AG04449 (cell line): Measurements from ENCODE around the gene ASL.
"Not testable (repeated sequence)": the region's sequence is repeated elsewhere in the genome, so short reads cannot be mapped to it uniquely, and the experiment has no call there.

ENCODE experiments used
- CTCF ChIA-PET: fragments of 350-600 bp; formaldehyde crosslinking; extraction: SDS; loops from one replicate; lab custom pipeline; 2021; ENCODE audit warnings: antibody characterized with exemption; lab: Yijun Ruan, JAX
- POLR2A ChIA-PET: fragments of 400-600, 350-600 bp; formaldehyde crosslinking; extraction: SDS; loops from one replicate; lab custom pipeline; 2020; ENCODE audit warnings: antibody characterized with exemption, inconsistent platforms; lab: Yijun Ruan, JAX
- DNase-seq: peaks from one replicate; pipeline ENCODE4 v3.0.0-alpha.2; 2010; ENCODE audit warnings: low read depth, low spot score
- H3K4me3 ChIP-seq: 2 replicates; pipeline ENCODE4 v1.5.1; 2011; ENCODE audit warnings: low read depth, mild to moderate bottlenecking, control low read depth, low read length
- TF ChIP-seq, protein P1 (sequence below): IDR thresholded peaks from one replicate; pipeline ENCODE4 v1.5.1; 2011; ENCODE audit warnings: mild to moderate bottlenecking, moderate library complexity, low read length, control low read depth, inconsistent platforms; ENCODE audit not compliant: insufficient read depth; ENCODE audit errors: missing control alignments

ASL gene

DNA sequence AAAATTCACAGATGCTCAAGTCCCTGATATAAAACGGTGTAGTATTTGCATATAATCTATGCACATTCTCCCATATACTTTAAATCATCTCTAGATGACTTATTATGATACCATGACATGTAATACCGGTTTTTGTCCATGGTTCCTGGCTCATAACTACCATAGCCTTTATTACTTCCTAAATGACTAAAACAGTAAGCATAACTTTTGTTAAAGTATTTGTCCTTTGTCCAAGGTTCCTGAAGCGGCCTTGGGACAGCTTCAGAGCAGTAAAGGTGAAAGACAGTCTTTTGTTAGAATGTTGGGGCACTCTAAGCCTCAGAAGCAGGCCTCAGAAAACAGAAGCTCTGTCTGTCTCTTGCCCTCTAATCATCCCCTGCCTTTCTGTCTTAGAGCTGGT is 43.0 kb downstream of the ASL start:
- TF ChIP-seq, protein P1, sequence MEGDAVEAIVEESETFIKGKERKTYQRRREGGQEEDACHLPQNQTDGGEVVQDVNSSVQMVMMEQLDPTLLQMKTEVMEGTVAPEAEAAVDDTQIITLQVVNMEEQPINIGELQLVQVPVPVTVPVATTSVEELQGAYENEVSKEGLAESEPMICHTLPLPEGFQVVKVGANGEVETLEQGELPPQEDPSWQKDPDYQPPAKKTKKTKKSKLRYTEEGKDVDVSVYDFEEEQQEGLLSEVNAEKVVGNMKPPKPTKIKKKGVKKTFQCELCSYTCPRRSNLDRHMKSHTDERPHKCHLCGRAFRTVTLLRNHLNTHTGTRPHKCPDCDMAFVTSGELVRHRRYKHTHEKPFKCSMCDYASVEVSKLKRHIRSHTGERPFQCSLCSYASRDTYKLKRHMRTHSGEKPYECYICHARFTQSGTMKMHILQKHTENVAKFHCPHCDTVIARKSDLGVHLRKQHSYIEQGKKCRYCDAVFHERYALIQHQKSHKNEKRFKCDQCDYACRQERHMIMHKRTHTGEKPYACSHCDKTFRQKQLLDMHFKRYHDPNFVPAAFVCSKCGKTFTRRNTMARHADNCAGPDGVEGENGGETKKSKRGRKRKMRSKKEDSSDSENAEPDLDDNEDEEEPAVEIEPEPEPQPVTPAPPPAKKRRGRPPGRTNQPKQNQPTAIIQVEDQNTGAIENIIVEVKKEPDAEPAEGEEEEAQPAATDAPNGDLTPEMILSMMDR, result no peak
- ChIA-PET POLR2A (no interaction called here), CTCF (interaction anchor here (1.0 kb wide), 1 partner anchor 22 kb away, joined by 3 read pairs; no protein-coding TSS in a partner anchor)
- no peak overlapping the region for H3K4me3 ChIP-seq
- DNase-seq, result no peak

GRCh38 chr7:66119245-66119850 is 43.7 kb downstream of the ASL start:
- TF ChIP-seq, protein P1, result no peak
- ChIA-PET POLR2A (no interaction called here), CTCF (interaction anchor here (1.0 kb wide), 1 partner anchor 22 kb away, joined by 3 read pairs; no protein-coding TSS in a partner anchor)
- no peak for DNase-seq
- H3K4me3 ChIP-seq, result no peak overlapping the region

DNA sequence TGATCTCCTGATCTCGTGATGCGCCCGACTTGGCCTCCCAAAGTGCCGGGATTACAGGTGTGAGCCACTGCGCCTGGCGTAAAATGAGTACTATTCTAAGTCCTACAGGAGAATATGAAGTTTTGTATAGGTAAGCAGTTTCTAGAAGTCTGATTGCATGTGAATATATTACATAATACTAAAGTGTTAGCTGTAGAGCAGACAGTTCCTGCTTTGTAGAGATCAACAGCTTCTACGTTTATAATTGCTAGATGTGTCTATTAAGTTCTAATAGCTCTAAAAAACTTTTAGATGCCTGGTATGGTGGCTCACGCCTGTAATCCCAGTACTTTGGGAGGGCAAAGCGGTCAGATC is 47.5 kb downstream of the ASL start:
- POLR2A ChIA-PET, result no interaction called here
- TF ChIP-seq, protein P1, result no peak
- no peak for DNase-seq
- CTCF ChIA-PET, result interaction anchor here (1.1 kb wide), 1 partner anchor 383 kb away, joined by 3 read pairs; no protein-coding TSS in a partner anchor
- no peak overlapping the region for H3K4me3 ChIP-seq

GRCh38 chr7:66124569-66124861 is 48.9 kb downstream of the ASL start:
- CTCF ChIA-PET, result interaction anchor here (0.9 to 1.2 kb wide), 2 partner anchors 8 to 94 kb away, joined by 3 to 6 read pairs; no protein-coding TSS in a partner anchor
- DNase-seq, POLR2A ChIA-PET, H3K4me3 ChIP-seq: not testable (repeated sequence)

- DNase-seq, result no peak
- H3K4me3 ChIP-seq, result no peak overlapping the region
- CTCF ChIA-PET, result interaction anchor here (0.9 to 1.2 kb wide), 2 partner anchors 9 to 95 kb away, joined by 3 to 6 read pairs; no protein-coding TSS in a partner anchor
- POLR2A ChIA-PET, result no interaction called here
- TF ChIP-seq, protein P1, result no peak
Measured at GRCh38 chr7:66125052-66125694, 49.6 kb downstream of the ASL start.

DNA sequence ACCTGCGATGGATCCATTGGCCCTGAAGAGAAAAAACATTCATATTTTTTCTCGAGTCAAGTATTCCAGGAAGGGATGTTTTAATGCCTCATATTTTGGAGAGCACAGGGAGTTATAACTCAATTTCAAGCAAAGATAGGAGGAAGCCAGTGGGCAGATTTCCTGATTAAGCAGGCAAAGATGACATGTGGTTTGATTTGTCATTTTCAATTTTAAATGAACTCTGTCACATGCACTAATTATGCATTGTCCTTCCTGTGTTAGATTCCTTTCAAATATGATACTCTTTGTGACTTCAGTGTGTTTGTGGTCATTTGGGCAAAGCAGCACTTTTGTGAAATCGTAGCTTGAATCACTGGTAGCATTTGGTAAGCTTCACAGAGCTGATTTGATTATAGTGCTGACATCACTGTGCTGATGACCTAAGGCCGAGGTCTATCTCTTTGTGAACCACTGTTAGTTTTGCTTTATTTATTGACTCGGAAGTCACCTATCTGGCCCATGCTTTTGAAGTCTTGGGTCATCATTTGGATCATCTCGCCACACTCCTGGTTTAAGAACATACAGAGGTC is 50.2 kb downstream of the ASL start:
- DNase-seq, POLR2A ChIA-PET, H3K4me3 ChIP-seq: not testable (repeated sequence)
- CTCF ChIA-PET, result interaction anchor here (1.2 to 1.8 kb wide), 3 partner anchors 11 to 96 kb away, joined by 5 to 7 read pairs (median 6); partner anchors contain the start of gene CRCP

- H3K4me3 ChIP-seq, DNase-seq, POLR2A ChIA-PET: not testable (repeated sequence)
- CTCF ChIA-PET, result interaction anchor here (1.8 kb wide), 2 partner anchors 12 to 14 kb away, joined by 5 to 7 read pairs; partner anchors contain the start of gene CRCP
Measured at GRCh38 chr7:66127172-66127571, 51.6 kb downstream of the ASL start.
